ENCODE results near the gene PDE11A.

- TF ChIP-seq CTCF (IDR thresholded peaks at IDR 0.05): no peak
- no peak for TF ChIP-seq ZFX (IDR thresholded peaks at IDR 0.05; ENCODE audit: borderline replicate concordance)
Measured at GRCh38 chr2:177746358-177746757, 326.2 kb downstream of the PDE11A start.
